ENCODE measurements around the gene SEC24A. TPM values are rescaled to one million over a fixed set of nuclear protein-coding genes. Genes with fewer than 3 reads are reported as not detected.
"Not testable (repeated sequence)": the region's sequence is repeated elsewhere in the genome, so short reads cannot be mapped to it uniquely, and the experiment has no call there.

SEC24A gene
- 1 to 10 TPM; 3.2 to 7.7 (median 5.6) TPM for polyA plus RNA-seq (ENCODE audit: low read depth in 6 of 6)

DNA sequence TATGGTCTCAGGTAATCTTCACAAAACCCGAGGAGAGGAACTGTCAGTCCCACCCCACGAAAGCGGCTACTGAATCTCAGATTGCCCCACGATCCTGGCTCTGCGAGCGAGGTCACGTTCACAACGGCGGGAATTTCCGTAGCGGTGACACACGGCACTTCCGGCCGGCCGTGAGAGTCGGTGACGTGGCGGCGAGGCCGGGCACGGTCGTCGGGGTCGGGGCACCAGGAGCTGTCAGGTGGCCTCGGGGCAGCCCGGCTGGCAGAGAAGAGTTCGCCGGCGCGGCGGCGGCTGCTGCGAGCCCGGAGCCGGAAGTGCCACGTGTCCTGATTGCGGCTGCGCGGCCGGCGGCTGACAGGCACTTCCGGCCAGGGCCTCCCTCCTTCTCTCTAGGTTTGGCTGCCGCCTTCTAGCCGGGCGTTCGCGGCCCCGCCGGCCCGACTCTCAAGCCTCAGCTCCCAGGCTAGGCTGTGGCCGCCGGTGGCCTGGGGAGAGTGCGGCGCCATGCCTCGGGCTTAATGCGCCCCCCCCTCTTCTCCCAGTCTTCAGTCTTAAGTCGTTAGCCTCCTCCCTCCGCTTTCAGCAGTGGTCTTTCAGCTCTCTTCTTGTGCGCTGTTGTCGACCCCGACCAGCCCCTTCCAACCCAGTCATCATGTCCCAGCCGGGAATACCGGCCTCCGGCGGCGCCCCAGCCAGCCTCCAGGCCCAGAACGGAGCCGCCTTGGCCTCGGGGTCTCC lies at the start of gene SEC24A:
Gene SEC24A, plus strand, starts transcription at position 361 of the 738 bp plus-strand sequence. Its CDS starts 292 bp downstream, at position 653.
- DNase-seq (peak; percentile 88), ATAC-seq (ENCODE audit: low read depth in 2 of 2) (peak; percentile 85)
- Mint-ChIP-seq H3K4me3 (peak within 1 kb of the TSS; percentile 95 to 100 (median 99)), H3K27ac (peak within 1 kb of the TSS; percentile 97 to 100 (median 100)), H3K36me3 (no peaks in the 10 kb centered on the region), H3K4me1 (peaks cover 9 to 33% (median 22%) of the 10 kb centered on the region in 3 donors), H3K27me3 (no peaks in the 10 kb centered on the region), H3K9me3 (no peaks in the 10 kb centered on the region)

DNA sequence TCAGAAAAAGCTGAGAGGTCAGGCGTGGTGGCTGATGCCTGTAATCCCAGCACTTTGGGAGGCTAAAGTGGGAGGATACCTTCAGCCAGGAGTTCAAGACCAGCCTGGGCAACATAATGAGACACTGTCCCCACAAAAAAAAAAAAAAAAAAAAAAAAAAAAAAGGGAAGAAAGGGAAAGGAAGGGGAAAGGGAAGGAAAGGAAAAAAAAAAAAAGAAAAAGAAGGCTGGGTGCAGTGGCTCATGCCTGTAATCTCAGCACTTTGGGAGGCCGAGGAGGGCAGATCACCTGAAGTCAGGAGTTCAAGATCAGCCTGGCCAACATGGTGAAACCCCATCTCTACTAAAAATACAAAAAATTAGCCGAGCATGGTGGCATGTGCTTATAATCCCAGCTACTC lies 48.8 kb upstream of the SEC24A start:
- H3K36me3 Mint-ChIP-seq; H3K4me3 Mint-ChIP-seq; DNase-seq; H3K27me3 Mint-ChIP-seq; H3K4me1 Mint-ChIP-seq; H3K9me3 Mint-ChIP-seq; ATAC-seq (ENCODE audit: low read depth in 2 of 2): not testable (repeated sequence)
- peak overlapping the region in 1 of 6 donors; percentile 86 for H3K27ac Mint-ChIP-seq

DNA sequence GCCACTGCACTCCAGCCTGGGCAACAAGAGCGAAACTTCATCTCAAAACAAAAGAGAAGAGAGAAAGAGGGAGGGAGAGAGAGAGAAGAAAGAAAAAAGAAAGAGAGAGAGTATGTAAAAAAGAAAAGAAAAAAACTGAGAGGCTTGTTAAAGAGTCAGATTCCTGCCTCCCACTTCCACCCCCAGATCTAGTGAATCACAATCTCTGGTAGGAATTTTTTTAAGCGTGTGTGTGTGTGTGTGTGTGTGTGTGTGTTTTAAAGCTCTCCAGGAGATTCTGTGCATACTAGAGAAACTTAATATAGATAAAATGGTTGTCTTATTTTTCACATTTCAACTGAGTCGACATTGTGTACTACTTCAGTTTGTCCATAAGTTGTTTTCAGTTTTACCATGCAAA lies 48.0 kb upstream of the SEC24A start:
- H3K4me3 Mint-ChIP-seq = no peak overlapping the region
- no peak for DNase-seq
- no peak overlapping the region for H3K27ac Mint-ChIP-seq
- ATAC-seq (ENCODE audit: low read depth in 2 of 2) = no peak
- peaks cover 0 to 3% of the 10 kb centered on the region in 2 donors for H3K36me3 Mint-ChIP-seq
- no peaks in the 10 kb centered on the region for H3K9me3 Mint-ChIP-seq
- no peaks in the 10 kb centered on the region for H3K4me1 Mint-ChIP-seq
- no peaks in the 10 kb centered on the region for H3K27me3 Mint-ChIP-seq

DNA sequence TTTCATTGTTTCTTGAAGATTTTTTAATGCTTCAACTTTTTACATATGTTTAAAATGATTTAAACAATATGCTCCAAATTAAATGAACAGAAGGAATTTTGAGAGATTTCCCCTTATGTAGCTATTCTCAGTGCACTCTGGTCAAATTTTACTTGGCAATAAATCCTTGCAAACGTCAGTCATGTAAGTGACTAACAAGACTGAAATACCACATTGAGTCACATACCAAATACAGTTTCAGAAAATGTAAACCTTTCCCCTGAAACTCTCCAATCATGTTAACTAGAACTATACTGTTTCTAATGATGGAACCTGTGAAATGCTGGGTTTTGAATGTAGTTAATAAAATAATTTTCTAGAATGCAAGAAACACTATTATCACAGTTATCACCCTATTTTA lies 45.5 kb upstream of the SEC24A start:
- DNase-seq (no peak), ATAC-seq (ENCODE audit: low read depth in 2 of 2) (no peak)
- H3K4me3 Mint-ChIP-seq = no peak overlapping the region
- no peak overlapping the region for H3K27ac Mint-ChIP-seq
- H3K27me3 Mint-ChIP-seq = no peaks in the 10 kb centered on the region
- no peaks in the 10 kb centered on the region for H3K4me1 Mint-ChIP-seq
- peaks cover 0 to 10% of the 10 kb centered on the region in 2 donors for H3K36me3 Mint-ChIP-seq
- no peaks in the 10 kb centered on the region for H3K9me3 Mint-ChIP-seq

GRCh38 chr5:134604908-134605307 lies 43.7 kb upstream of the SEC24A start:
- no peak for DNase-seq
- peaks cover 0 to 21% of the 10 kb centered on the region in 2 donors for H3K36me3 Mint-ChIP-seq

GRCh38 chr5:134606726-134607125 lies 41.9 kb upstream of the SEC24A start:
- Mint-ChIP-seq H3K4me3 (no peak overlapping the region), H3K36me3 (peaks cover 5 to 25% of the 10 kb centered on the region in 2 donors), H3K27me3 (no peaks in the 10 kb centered on the region), H3K9me3 (no peaks in the 10 kb centered on the region), H3K4me1 (no peaks in the 10 kb centered on the region), H3K27ac (no peak overlapping the region)
- DNase-seq = no peak
- ATAC-seq (ENCODE audit: low read depth in 2 of 2) = no peak

More at GRCh38 chr5:134604908-134605307, 43.7 kb upstream of the SEC24A start:
- no peak overlapping the region for H3K27ac Mint-ChIP-seq
- H3K27me3 Mint-ChIP-seq = no peaks in the 10 kb centered on the region
- no peak overlapping the region for H3K4me3 Mint-ChIP-seq
- no peak for ATAC-seq (ENCODE audit: low read depth in 2 of 2)
- no peaks in the 10 kb centered on the region for H3K4me1 Mint-ChIP-seq
- no peaks in the 10 kb centered on the region for H3K9me3 Mint-ChIP-seq

- ATAC-seq (ENCODE audit: low read depth in 2 of 2) (no peak), DNase-seq (no peak)
- no peaks in the 10 kb centered on the region for H3K9me3 Mint-ChIP-seq
- peaks cover 8 to 39% of the 10 kb centered on the region in 2 donors for H3K36me3 Mint-ChIP-seq
- H3K27ac Mint-ChIP-seq = peak overlapping the region in 2 of 6 donors; percentile 8 to 84
- H3K27me3 Mint-ChIP-seq = no peaks in the 10 kb centered on the region
- no peak overlapping the region for H3K4me3 Mint-ChIP-seq
- H3K4me1 Mint-ChIP-seq = no peaks in the 10 kb centered on the region
These were observed 40.0 kb upstream of the SEC24A start for GRCh38 chr5:134608555-134608954.

DNA sequence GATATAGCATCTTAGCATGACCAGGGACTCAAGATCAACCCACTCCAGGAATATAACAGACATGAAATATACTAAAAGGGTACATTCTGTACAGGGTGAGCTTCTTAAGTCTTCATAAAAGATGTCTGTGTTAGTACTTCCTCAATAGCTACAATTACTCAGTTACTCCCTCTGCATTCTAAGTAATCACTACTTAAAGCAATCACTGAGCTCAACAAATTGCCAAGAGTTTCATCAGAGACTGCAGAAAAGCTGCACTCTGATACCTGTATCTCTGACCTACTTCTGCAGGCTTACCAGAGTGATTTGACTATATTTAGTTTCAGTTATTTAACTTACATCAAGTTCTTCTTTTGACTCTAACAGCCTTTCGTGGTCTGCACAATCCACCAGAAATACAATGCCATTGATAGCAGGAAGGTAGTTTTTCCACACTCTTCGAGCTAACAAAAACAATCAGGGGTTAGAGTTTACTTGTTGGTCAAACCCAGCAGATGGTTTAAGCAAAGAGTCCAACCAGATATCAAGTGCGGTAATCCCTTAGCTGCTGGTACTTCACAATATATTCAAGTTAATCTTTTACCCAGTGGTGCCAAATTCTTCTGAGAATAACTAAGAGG lies 39.2 kb upstream of the SEC24A start:
- ATAC-seq (ENCODE audit: low read depth in 2 of 2) = no peak
- H3K9me3 Mint-ChIP-seq = no peaks in the 10 kb centered on the region

GRCh38 chr5:134610725-134611124 lies 37.9 kb upstream of the SEC24A start:
- Mint-ChIP-seq H3K4me3 (no peak overlapping the region), H3K9me3 (no peaks in the 10 kb centered on the region), H3K27ac (peak overlapping the region in 1 of 6 donors; percentile 63), H3K4me1 (no peaks in the 10 kb centered on the region), H3K36me3 (peaks cover 8 to 36% of the 10 kb centered on the region in 2 donors), H3K27me3 (no peaks in the 10 kb centered on the region)
- ATAC-seq (ENCODE audit: low read depth in 2 of 2) = no peak
- no peak for DNase-seq

More for the DNA sequence above, 39.2 kb upstream of the SEC24A start:
- peak overlapping the region in 1 of 6 donors; percentile 84 for H3K27ac Mint-ChIP-seq
- peaks cover 8 to 40% of the 10 kb centered on the region in 2 donors for H3K36me3 Mint-ChIP-seq
- no peaks in the 10 kb centered on the region for H3K27me3 Mint-ChIP-seq
- no peak overlapping the region for H3K4me3 Mint-ChIP-seq
- no peaks in the 10 kb centered on the region for H3K4me1 Mint-ChIP-seq
- no peak for DNase-seq

GRCh38 chr5:134611515-134611914 lies 37.1 kb upstream of the SEC24A start:
- no peaks in the 10 kb centered on the region for H3K27me3 Mint-ChIP-seq
- ATAC-seq (ENCODE audit: low read depth in 2 of 2) (no peak), DNase-seq (no peak)
- H3K4me1 Mint-ChIP-seq = no peaks in the 10 kb centered on the region
- no peak overlapping the region for H3K4me3 Mint-ChIP-seq
- peak overlapping the region in 1 of 6 donors; percentile 54 for H3K27ac Mint-ChIP-seq
- H3K36me3 Mint-ChIP-seq = peaks cover 8 to 35% of the 10 kb centered on the region in 2 donors
- H3K9me3 Mint-ChIP-seq = no peaks in the 10 kb centered on the region

DNA sequence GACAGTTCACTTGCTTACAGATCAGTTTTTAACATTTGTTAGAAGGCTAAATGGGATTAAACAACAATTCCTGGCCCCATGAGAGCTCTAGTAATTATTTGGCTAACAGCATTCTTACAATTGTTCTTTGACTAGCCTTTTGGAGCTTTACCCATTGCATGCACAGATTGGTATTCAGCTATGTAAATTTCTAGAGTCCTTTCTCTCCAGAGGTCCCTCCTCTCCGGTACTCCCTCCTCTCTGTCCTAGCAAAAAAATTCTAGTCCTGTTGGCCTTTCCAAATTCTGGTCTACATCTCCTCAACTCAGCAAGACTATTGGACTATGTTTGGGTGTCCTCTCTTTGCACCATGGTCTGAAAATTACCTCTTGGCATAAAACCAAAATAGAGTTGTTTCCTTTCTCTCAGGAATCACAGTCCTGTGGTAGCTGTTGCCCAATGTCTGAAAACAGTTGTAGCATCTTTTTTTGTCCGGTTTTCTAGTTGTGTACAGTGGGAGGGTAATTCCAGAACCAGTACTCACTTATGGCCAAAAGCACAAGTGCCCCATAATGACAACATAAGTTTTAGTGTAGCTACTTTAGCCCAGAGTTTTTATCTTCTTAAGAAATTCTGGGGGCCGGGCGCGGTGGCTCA lies 34.0 kb upstream of the SEC24A start:
- H3K36me3 Mint-ChIP-seq = peaks cover 8 to 28% of the 10 kb centered on the region in 2 donors
- H3K27ac Mint-ChIP-seq = peak overlapping the region in 1 of 6 donors; percentile 67
- no peaks in the 10 kb centered on the region for H3K9me3 Mint-ChIP-seq
- no peak overlapping the region for H3K4me3 Mint-ChIP-seq
- no peaks in the 10 kb centered on the region for H3K27me3 Mint-ChIP-seq
- H3K4me1 Mint-ChIP-seq = no peaks in the 10 kb centered on the region
- DNase-seq = no peak
- ATAC-seq (ENCODE audit: low read depth in 2 of 2) = no peak

DNA sequence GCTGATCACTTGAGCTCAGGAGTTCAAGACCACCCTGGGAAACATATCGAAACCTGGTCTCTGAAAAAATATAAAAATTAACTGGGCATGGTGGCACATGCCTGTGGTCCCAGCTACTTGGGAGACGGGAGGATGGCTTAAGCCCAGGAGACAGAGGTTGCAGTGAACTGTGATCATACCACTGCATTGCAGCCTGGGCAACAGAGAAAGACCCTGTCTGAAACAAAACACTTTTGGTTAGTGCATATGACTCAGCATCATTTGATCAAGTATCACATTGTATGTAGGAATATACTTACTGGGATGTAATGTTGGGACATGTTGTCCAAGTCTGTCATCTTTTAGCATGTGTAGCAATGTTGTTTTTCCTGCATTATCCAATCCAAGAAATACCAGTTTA lies 28.0 kb upstream of the SEC24A start:
- ATAC-seq (ENCODE audit: low read depth in 2 of 2) (no peak), DNase-seq (no peak)
- H3K27ac Mint-ChIP-seq = no peak overlapping the region
- no peaks in the 10 kb centered on the region for H3K27me3 Mint-ChIP-seq
- no peak overlapping the region for H3K4me3 Mint-ChIP-seq
- H3K9me3 Mint-ChIP-seq = no peaks in the 10 kb centered on the region
- peaks cover 6 to 9% of the 10 kb centered on the region in 2 donors for H3K36me3 Mint-ChIP-seq
- peaks cover 8 to 12% (median 9%) of the 10 kb centered on the region in 3 donors for H3K4me1 Mint-ChIP-seq

- DNase-seq = no peak
- H3K27ac Mint-ChIP-seq = no peak overlapping the region
- no peaks in the 10 kb centered on the region for H3K9me3 Mint-ChIP-seq
- peaks cover 14 to 22% (median 21%) of the 10 kb centered on the region in 3 donors for H3K4me1 Mint-ChIP-seq
- no peak for ATAC-seq (ENCODE audit: low read depth in 2 of 2)
- H3K36me3 Mint-ChIP-seq = peaks cover 0 to 6% of the 10 kb centered on the region in 2 donors
- no peaks in the 10 kb centered on the region for H3K27me3 Mint-ChIP-seq
- no peak overlapping the region for H3K4me3 Mint-ChIP-seq
These were observed 23.0 kb upstream of the SEC24A start for GRCh38 chr5:134625559-134625958.

Data from naive B cell (primary cell).